GM12865 (cell line): ENCODE measurements around the gene GPR157.
"Not testable (repeated sequence)": the region's sequence is repeated elsewhere in the genome, so short reads cannot be mapped to it uniquely, and the experiment has no call there.

Source experiments
- DNase-seq: peaks from one replicate; pipeline ENCODE4 v3.0.0; 2010; ENCODE audit warnings: low read depth
- H3K4me3 ChIP-seq: 2 replicates; pipeline ENCODE4 v1.5.1; 2011; ENCODE audit warnings: mild to moderate bottlenecking, low read depth, low read length, control low read depth
- TF ChIP-seq, protein P1 (sequence below): IDR thresholded peaks from 2 replicates; pipeline ENCODE4 v1.5.1; 2011; ENCODE audit warnings: low read length, control low read depth, low read depth, inconsistent platforms; ENCODE audit not compliant: insufficient read depth; ENCODE audit errors: missing control alignments

The GPR157 gene

DNA sequence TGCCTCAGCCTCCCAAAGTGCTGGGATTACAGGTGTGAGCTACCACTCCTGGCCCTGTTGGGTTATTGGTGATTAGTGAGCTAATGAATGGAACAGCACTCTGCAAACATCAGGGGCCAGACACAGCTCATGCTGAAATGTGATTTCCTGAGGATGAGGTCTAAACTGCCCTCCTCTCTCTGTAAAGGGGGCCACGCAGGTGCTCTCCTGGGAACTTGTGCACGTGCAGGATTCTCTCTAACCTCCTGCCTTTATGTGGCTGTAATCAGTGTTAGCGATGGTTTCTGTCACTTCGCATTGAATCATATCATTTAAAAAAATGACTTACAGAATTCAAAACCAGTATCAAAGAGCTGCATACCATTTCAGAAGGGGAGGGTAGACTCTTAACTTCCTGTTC, 3.6 kb downstream of the GPR157 start:
- no peak for DNase-seq
- TF ChIP-seq, protein P1, sequence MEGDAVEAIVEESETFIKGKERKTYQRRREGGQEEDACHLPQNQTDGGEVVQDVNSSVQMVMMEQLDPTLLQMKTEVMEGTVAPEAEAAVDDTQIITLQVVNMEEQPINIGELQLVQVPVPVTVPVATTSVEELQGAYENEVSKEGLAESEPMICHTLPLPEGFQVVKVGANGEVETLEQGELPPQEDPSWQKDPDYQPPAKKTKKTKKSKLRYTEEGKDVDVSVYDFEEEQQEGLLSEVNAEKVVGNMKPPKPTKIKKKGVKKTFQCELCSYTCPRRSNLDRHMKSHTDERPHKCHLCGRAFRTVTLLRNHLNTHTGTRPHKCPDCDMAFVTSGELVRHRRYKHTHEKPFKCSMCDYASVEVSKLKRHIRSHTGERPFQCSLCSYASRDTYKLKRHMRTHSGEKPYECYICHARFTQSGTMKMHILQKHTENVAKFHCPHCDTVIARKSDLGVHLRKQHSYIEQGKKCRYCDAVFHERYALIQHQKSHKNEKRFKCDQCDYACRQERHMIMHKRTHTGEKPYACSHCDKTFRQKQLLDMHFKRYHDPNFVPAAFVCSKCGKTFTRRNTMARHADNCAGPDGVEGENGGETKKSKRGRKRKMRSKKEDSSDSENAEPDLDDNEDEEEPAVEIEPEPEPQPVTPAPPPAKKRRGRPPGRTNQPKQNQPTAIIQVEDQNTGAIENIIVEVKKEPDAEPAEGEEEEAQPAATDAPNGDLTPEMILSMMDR: no peak
- H3K4me3 ChIP-seq: no peak overlapping the region

DNA sequence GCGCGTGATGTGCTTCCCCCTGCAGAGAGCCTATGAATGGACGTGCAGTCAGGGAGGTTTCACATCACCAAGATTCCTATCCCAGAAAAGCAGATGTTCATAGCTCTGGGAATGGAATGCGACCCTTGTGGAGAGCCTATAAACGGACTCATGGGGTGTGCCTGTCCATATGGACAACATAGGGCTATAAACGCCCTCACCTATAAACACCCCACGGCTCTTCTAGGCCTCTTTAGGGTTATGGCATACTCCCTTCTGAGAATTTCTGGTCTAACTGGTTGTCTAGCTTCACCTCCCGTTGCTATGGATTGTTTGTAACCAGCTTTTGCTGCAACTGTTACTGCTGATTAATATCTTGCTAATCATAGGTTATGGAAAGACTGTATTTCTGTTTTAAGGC, 4.5 kb downstream of the GPR157 start:
- DNase-seq: not testable (repeated sequence)

DNA sequence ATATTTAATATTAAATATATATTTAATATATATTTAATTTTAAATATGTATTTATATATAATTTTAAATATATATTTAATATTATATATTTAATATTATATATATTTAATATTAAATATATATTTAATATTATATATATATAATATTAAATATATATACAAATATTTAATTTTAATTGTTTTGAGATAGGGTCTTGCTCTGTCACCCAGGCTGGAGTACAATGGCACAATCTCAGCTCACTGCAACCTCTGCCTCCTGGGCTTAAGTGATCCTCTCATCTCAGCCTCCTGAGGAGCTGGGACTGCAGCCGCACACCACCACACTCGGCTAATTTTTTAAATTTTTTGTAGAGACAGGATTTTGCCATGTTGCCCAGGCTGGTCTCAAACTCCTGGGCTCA, 5.2 kb downstream of the GPR157 start:
- DNase-seq, H3K4me3 ChIP-seq: not testable (repeated sequence)

More for the DNA sequence above, 4.5 kb downstream of the GPR157 start:
- not testable (repeated sequence) for H3K4me3 ChIP-seq

DNA sequence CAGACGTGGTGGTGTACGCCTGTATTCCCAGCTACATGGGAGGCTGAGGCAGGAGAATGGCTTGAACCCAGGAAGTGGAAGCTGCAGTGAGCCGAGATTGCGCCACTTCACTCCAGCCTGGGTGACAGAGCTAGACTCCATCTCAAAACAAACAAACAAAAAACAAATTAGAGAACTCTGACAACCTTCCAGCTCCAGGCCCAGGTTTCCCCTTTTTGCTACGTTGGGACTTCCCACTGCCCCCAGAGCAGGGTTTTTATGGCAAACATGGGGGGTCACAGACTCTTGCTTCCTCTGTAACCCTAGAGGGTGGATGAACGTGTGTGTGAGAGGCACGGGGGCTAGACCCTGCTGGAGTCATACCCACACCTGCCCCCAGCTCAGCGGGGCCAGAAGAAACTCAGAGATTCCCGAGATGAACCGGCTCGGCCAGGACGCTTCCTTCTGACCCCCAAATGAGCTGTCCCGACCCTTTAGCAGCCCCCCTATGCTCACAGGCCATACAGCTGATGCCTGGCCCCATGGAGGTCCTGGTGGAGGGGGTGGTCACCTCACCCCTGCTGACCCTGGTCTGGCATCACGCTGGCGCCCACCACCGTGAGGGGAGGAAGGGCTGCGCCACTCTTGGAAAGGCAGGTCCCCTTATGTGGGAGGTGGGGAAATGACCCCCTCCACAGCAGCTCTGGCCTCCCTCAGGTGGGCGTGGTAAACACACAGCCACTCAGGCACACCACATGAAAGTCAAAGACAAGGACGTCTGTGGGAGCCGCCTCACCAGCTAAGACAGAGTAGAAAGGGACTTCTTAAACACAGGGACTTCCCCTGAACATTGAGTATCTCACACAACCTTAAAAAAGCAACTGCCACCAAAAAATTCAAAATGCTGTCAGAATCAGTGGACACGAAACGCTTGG, 7.1 kb downstream of the GPR157 start:
- TF ChIP-seq, protein P1: no peak
- DNase-seq: peak; percentile 90
- H3K4me3 ChIP-seq: peak overlapping the region; percentile 32

DNA sequence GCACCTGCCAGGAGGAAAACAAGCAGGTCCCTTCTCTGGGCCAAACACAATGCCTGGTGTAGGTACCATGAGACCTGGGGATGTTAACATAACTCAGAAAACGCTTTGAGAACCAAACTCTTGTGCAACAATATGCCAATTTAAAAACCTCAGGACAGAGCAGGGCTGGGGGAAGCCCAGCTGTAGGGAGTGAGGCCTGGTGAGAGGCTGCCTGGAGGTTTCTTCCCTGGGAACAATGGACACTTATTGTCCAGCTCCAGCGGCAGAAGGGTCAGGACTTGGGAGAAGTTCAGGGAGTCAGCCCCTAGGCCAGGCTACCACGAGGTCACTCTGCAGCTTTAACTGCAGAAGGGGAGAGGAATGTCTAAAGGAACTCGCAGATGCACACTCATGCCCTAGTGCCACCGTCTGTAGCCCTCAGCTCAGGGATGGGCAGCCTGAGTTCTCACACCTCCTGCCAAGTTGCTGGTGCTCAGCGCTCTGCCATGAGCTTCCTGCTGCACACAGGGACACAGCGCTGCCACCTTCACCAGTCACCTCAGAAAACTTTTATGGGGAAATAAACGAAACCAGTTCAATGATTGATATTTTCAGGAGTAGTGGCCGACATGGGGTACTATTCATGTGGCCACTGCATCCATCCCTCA, 8.5 kb downstream of the GPR157 start:
- DNase-seq: no peak
- TF ChIP-seq, protein P1: no peak
- no peak overlapping the region for H3K4me3 ChIP-seq

DNA sequence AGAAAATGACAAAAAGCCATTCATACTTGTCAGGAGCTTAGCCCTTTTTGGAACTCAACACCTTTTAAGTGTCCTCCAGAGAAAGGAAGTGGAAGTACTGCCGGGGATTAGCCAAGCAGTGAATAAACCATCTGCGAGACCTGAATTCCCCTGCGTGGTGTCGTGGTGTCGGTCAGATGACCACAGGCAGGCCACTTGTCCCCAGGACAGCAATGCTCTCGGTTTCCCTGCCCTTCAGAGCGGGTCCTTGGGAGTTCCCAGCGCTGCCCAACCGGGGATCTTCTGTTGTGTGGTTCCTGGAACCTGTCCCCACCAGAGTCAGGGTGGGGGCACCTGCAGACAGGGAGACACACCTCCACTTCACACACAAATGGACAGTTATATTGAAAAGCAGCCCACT, 9.2 kb downstream of the GPR157 start:
- no peak overlapping the region for H3K4me3 ChIP-seq
- peak; percentile 84 for DNase-seq
- TF ChIP-seq, protein P1: no peak

DNA sequence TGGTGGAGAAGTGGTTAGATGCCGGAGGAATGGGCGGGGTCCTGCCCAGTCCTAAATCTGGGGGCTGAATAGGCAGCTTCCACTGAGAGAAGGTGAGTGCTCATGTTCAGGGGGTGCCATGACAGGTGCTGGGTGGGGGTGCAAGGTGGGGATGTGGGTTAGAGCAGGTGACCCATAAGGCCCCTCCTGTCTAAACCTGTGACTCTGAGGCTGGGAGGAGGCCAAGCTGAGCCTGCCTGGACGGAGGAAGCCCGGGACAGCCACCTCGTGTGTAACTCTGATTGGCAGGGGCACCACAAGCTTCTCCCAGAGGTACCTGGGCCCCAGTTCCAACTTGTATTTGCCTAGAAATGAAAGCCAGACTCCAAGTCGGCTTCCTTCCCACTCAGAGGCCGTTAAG, 10.7 kb downstream of the GPR157 start:
- DNase-seq: no peak
- H3K4me3 ChIP-seq: no peak overlapping the region
- TF ChIP-seq, protein P1: no peak
